H1 (cell line): ENCODE data around the gene NLRC5. TPM values are rescaled to one million over a fixed set of nuclear protein-coding genes. Genes with fewer than 3 reads are reported as not detected.

Source experiments
- CTCF ChIA-PET: fragments of 300-600 bp; sonication (Branson Sonifier 250); formaldehyde crosslinking; loops from one replicate; lab custom pipeline; 2021; ENCODE audit not compliant: partially characterized antibody; lab: Charles Lee
- POLR2A ChIA-PET: fragments of 300-600 bp; sonication (Branson Sonifier 250); formaldehyde crosslinking; loops from one replicate; lab custom pipeline; 2021; ENCODE audit warnings: inconsistent platforms; ENCODE audit not compliant: partially characterized antibody; lab: Charles Lee
- DNase-seq, 2 experiments: peaks; one replicate each; pipeline versions ENCODE4 v3.0.0 to v3.0.0-alpha.2; 2010 to 2022; ENCODE audit warnings: low spot score in 2 of 2, low read depth in 1 of 2, mixed read lengths in 1 of 2
- FAIRE-seq: peaks from 2 replicates; lab custom pipeline; 2011; peaks lifted over from hg19 to GRCh38; lab: Jason Lieb, UNC
- H2AFZ ChIP-seq: 2 replicates; pipeline ENCODE4 v1.8.1; 2012; ENCODE audit warnings: low read length, inconsistent platforms
- H2AK5ac ChIP-seq: 2 replicates; pipeline ENCODE4 v1.6.1; 2013; ENCODE audit warnings: low read depth, low read length
- H2BK120ac ChIP-seq: replicated peaks from 2 replicates; pipeline ENCODE3; 2013; ENCODE audit warnings: low read depth, low read length, inconsistent platforms
- H2BK12ac ChIP-seq: 2 replicates; pipeline ENCODE4 v1.6.1; 2013; ENCODE audit warnings: low read depth, low read length
- H2BK15ac ChIP-seq: 2 replicates; pipeline ENCODE4 v1.6.1; 2013; ENCODE audit warnings: low read length
- H2BK20ac ChIP-seq: 2 replicates; pipeline ENCODE4 v1.6.1; 2013; ENCODE audit warnings: low read length
- H2BK5ac ChIP-seq: 2 replicates; pipeline ENCODE4 v1.6.1; 2013; ENCODE audit warnings: low read depth, low read length
- H3K14ac ChIP-seq: 2 replicates; pipeline ENCODE4 v1.6.1; 2013; ENCODE audit warnings: inconsistent platforms; ENCODE audit not compliant: insufficient read length
- H3K18ac ChIP-seq: 2 replicates; pipeline ENCODE4 v1.6.1; 2013; ENCODE audit warnings: low read length; ENCODE audit errors: extremely low read depth
- H3K23ac ChIP-seq: 2 replicates; pipeline ENCODE4 v1.6.1; 2013; ENCODE audit warnings: inconsistent platforms; ENCODE audit not compliant: insufficient read length
- H3K23me2 ChIP-seq: 2 replicates; pipeline ENCODE4 v1.6.1; 2013; ENCODE audit warnings: low read depth, low read length
- H3K27ac ChIP-seq: 2 replicates; pipeline ENCODE4 v1.6.1; 2011; ENCODE audit warnings: low read depth, low read length, inconsistent platforms
- H3K27me3 ChIP-seq, 4 experiments: replicated peaks in 1 of 4; 1 replicate in 1 of 4; 2 replicates in 3 of 4; pipeline versions ENCODE4 v1.6.1 to v1.8.1; 2011 to 2013; ENCODE audit warnings: low read length in 3 of 4, mild to moderate bottlenecking in 3 of 4, inconsistent platforms in 2 of 4, mixed read lengths in 2 of 4, moderate library complexity in 1 of 4; ENCODE audit not compliant: control insufficient read depth in 3 of 4, insufficient read depth in 3 of 4; ENCODE audit errors: extremely low read depth in 1 of 4
- H3K36me3 ChIP-seq, 4 experiments: 2 replicates each; pipeline versions ENCODE4 v1.6.1 to v1.8.1; 2011 to 2013; ENCODE audit warnings: mild to moderate bottlenecking in 4 of 4, low read length in 3 of 4, moderate library complexity in 2 of 4, control low read depth in 1 of 4, inconsistent platforms in 1 of 4; ENCODE audit not compliant: insufficient read depth in 4 of 4, control insufficient read depth in 2 of 4
- H3K4ac ChIP-seq: replicated peaks from 2 replicates; pipeline ENCODE3; 2013; ENCODE audit warnings: low read length, low read depth, mixed read lengths, inconsistent platforms; ENCODE audit not compliant: insufficient read length
- H3K4me1 ChIP-seq, 4 experiments: replicated peaks in 1 of 4; 1 replicate in 1 of 4; 2 replicates in 3 of 4; pipeline versions ENCODE4 v1.6.1 to v1.8.1; 2011 to 2013; ENCODE audit warnings: low read length in 3 of 4, inconsistent platforms in 2 of 4, mixed read lengths in 1 of 4; ENCODE audit not compliant: insufficient read depth in 4 of 4, control insufficient read depth in 3 of 4
- H3K4me2 ChIP-seq, 2 experiments: 2 replicates each; pipeline versions ENCODE4 v1.6.1 to v1.8.1; 2011 to 2013; ENCODE audit warnings: low read depth in 2 of 2, low read length in 2 of 2, control low read depth in 1 of 2, inconsistent platforms in 1 of 2, mild to moderate bottlenecking in 1 of 2; ENCODE audit not compliant: insufficient read depth in 1 of 2
- H3K4me3 ChIP-seq, 4 experiments: fragments of 200-600, 300-600 bp in 1 of 4; sonication (generic), shearing (Covaris generic), sonication (Bioruptor Twin) in 1 of 4; 2 replicates each; pipeline versions ENCODE4 v1.5.1 to v1.8.1; 2011 to 2016; ENCODE audit warnings: low read length in 4 of 4, low read depth in 3 of 4, control low read depth in 2 of 4, inconsistent platforms in 2 of 4, mild to moderate bottlenecking in 2 of 4, mixed read lengths in 1 of 4, moderate library complexity in 1 of 4; ENCODE audit not compliant: insufficient read depth in 2 of 4; ENCODE audit errors: extremely low read depth in 1 of 4
- H3K56ac ChIP-seq: replicated peaks from 2 replicates; pipeline ENCODE3; 2013; ENCODE audit warnings: low read depth, mild to moderate bottlenecking, mixed read lengths, low read length, inconsistent platforms; ENCODE audit not compliant: insufficient read length
- H3K79me1 ChIP-seq: 2 replicates; pipeline ENCODE4 v1.6.1; 2013; ENCODE audit warnings: low read depth, low read length, control low read depth
- H3K79me2 ChIP-seq, 2 experiments: 2 replicates each; pipeline versions ENCODE4 v1.6.1 to v1.8.1; 2012 to 2013; ENCODE audit warnings: low read length in 2 of 2, mild to moderate bottlenecking in 2 of 2, inconsistent platforms in 1 of 2; ENCODE audit not compliant: insufficient read depth in 2 of 2, control insufficient read depth in 1 of 2
- H3K9ac ChIP-seq, 4 experiments: replicated peaks in 1 of 4; 1 replicate in 1 of 4; 2 replicates in 3 of 4; pipeline versions ENCODE4 v1.6.1 to v1.8.1; 2011 to 2013; ENCODE audit warnings: low read depth in 3 of 4, low read length in 3 of 4, control low read depth in 2 of 4, mild to moderate bottlenecking in 2 of 4, moderate library complexity in 2 of 4, inconsistent platforms in 1 of 4; ENCODE audit errors: extremely low read depth in 1 of 4
- H3K9me3 ChIP-seq, 2 experiments: 2 replicates each; pipeline versions ENCODE4 v1.6.1 to v1.8.1; 2012 to 2013; ENCODE audit warnings: mild to moderate bottlenecking in 2 of 2, moderate library complexity in 2 of 2, control low read depth in 1 of 2, inconsistent platforms in 1 of 2, low read depth in 1 of 2, low read length in 1 of 2, mixed read lengths in 1 of 2; ENCODE audit not compliant: insufficient read depth in 2 of 2
- H4K20me1 ChIP-seq, 2 experiments: replicated peaks in 1 of 2; 2 replicates each; pipeline versions ENCODE3 to v1.8.1; 2011 to 2013; ENCODE audit warnings: inconsistent platforms in 2 of 2, low read length in 2 of 2, mild to moderate bottlenecking in 1 of 2; ENCODE audit not compliant: insufficient read depth in 2 of 2, control insufficient read depth in 1 of 2
- H4K5ac ChIP-seq: 2 replicates; pipeline ENCODE4 v1.6.1; 2013; ENCODE audit warnings: low read length, low read depth, mixed read lengths, inconsistent platforms; ENCODE audit not compliant: insufficient read length
- H4K8ac ChIP-seq: 2 replicates; pipeline ENCODE4 v1.8.0; 2013; ENCODE audit warnings: mild to moderate bottlenecking, moderate library complexity, low read length, inconsistent platforms; ENCODE audit not compliant: insufficient read depth; ENCODE audit errors: extremely low read depth
- H4K91ac ChIP-seq: replicated peaks from 2 replicates; pipeline ENCODE3; 2013; ENCODE audit warnings: low read length, mixed read lengths, inconsistent platforms; ENCODE audit not compliant: insufficient read length
- ASH2L ChIP-seq: fragments of 200-600, 300-600 bp; sonication (generic); IDR thresholded peaks from one replicate; pipeline ENCODE4 v1.7.1; 2017; ENCODE audit warnings: low read length
- CHD1 ChIP-seq: IDR thresholded peaks from 2 replicates; pipeline ENCODE4 v1.6.1; 2012; ENCODE audit warnings: low read depth, low read length, improper control_type of control experiment
- NRF1 ChIP-seq: IDR thresholded peaks from 2 replicates; pipeline ENCODE4 v1.6.1; 2011; ENCODE audit warnings: mild to moderate bottlenecking, low read depth, low read length, improper control_type of control experiment
- ZNF274 ChIP-seq: IDR thresholded peaks from 2 replicates; pipeline ENCODE4 v1.7.0; 2012; ENCODE audit warnings: low read length, borderline replicate concordance; ENCODE audit errors: extremely low read depth
- WGBS, 2 experiments: shearing (Covaris generic) in 1 of 2; methylation state at CpG; one replicate each; pipeline versions ENCODE4 v1.1.6 to v1.1.7; 2013 to 2015; ENCODE audit warnings: low lambda C conversion rate in 2 of 2, mixed read lengths in 2 of 2, inconsistent platforms in 1 of 2, low coverage in 1 of 2, missing lambda C conversion rate in 1 of 2; ENCODE audit not compliant: insufficient replicate concordance in 2 of 2, insufficient coverage in 1 of 2, insufficient read length in 1 of 2; ENCODE audit errors: extremely low coverage in 1 of 2, missing lambda C conversion rate in 1 of 2; 5-methylcytosine and 5-hydroxymethylcytosine counted together
- polyA plus RNA-seq, 7 experiments: library from polyadenylated mRNA; depleted of rRNA in 3 of 7; stranded (reverse) in 5 of 7; unstranded in 2 of 7; fragments of >200 nt in 5 of 7; fragments of 200-250 nt in 2 of 7; gene quantifications; 1 replicate in 5 of 7; 2 replicates in 1 of 7; 4 replicates in 1 of 7; pipeline versions ENCODE4 v1.2.1 to v1.2.3, GENCODE V29; 2011 to 2013; ENCODE audit warnings: missing spikeins in 2 of 7, mixed read lengths in 2 of 7
- total RNA-seq: library from RNA; stranded (reverse); fragmentation: NEBNext Ultra II Directional; extraction: Animal tissue kit (Norgen Biotek cat#: 25700); gene quantifications from 2 replicates; pipeline ENCODE4 v1.2.1, GENCODE V29; 2021

The NLRC5 gene
- total and polyA plus RNA-seq, 2 of the 8 experiments (the other 6 are each of a cell fraction or from before 2014, with no cell fraction given), result 2.2 to 3.2 TPM

GRCh38 chr16:57049678-57050077, 60.3 kb downstream of the NLRC5 start:
- Histone ChIP-seq H3K9ac (no peak overlapping the region), H4K5ac (no peak overlapping the region), H3K27ac (no peak overlapping the region), H3K9me3 (no peaks in the 10 kb centered on the region), H3K23me2 (no peaks in the 10 kb centered on the region), H3K4me3 (no peak overlapping the region), H3K56ac (no peak overlapping the region), H3K79me1 (no peaks in the 10 kb centered on the region), H3K27me3 (no peaks in the 10 kb centered on the region), H2AFZ (no peak overlapping the region), H4K8ac (no peak overlapping the region), H3K4me2 (no peak overlapping the region), H3K36me3 (no peaks in the 10 kb centered on the region), H2BK5ac (no peak overlapping the region), H3K4ac (no peak overlapping the region), H3K18ac (no peak overlapping the region), H3K79me2 (no peaks in the 10 kb centered on the region), H2BK20ac (no peak overlapping the region), H4K20me1 (no peaks in the 10 kb centered on the region), H4K91ac (no peak overlapping the region), H2AK5ac (no peak overlapping the region), H3K4me1 (no peaks in the 10 kb centered on the region), H2BK15ac (no peak overlapping the region), H3K14ac (no peak overlapping the region), H2BK12ac (no peak overlapping the region), H3K23ac (no peak overlapping the region), H2BK120ac (no peak overlapping the region)
- FAIRE-seq (no peak), DNase-seq (no peak)
- POLR2A ChIA-PET, result no interaction called here
- 92% methylated on average over 4 of the region's 4 CpGs; no CpG with 5 or more reads in 1 of the 2 experiments for WGBS, 2 experiments
- CTCF ChIA-PET, result interaction anchor here (6.0 kb wide), 1 partner anchor 83 kb away, joined by 75 read pairs; no protein-coding TSS in a partner anchor
- TF ChIP-seq ZNF274 (no peak), ASH2L (no peak), NRF1 (no peak), CHD1 (no peak)
